HT-29 (cell line): ENCODE data around the gene CDH22. TPM values are rescaled to one million over a fixed set of nuclear protein-coding genes. Genes with fewer than 3 reads are reported as not detected.

Experiments
- DNase-seq: peaks from one replicate; pipeline ENCODE4 v3.0.0-alpha.2; 2015; ENCODE audit warnings: low spot score
- total RNA-seq: library from RNA; depleted of rRNA; stranded (reverse); fragments of >200 nt; shearing (Covaris generic); gene quantifications from 2 replicates; pipeline ENCODE4 v1.2.3, GENCODE V29; 2014

The CDH22 gene
- total RNA-seq, 1 experiment from 2014 or later = not detected

DNA sequence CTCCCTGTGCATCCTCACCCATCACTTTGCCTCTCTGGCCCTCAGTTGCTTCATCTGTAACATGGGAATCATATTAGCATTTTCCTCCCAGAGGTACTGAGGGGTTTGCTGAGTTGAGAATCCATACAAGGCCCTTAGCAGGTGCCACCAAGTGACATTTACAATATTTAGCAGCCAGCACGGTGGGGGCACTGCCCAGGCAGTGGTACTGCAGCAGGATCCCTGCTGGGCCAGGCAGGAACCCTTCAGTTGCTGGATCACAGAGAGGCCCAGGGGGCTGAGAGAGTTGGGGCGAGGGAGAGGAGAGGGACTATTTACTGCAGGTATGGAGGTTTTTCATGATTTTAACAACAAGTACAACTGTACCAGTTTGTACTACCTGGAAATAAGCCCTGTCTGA, 65.9 kb downstream of the CDH22 start:
- no peak for DNase-seq

DNA sequence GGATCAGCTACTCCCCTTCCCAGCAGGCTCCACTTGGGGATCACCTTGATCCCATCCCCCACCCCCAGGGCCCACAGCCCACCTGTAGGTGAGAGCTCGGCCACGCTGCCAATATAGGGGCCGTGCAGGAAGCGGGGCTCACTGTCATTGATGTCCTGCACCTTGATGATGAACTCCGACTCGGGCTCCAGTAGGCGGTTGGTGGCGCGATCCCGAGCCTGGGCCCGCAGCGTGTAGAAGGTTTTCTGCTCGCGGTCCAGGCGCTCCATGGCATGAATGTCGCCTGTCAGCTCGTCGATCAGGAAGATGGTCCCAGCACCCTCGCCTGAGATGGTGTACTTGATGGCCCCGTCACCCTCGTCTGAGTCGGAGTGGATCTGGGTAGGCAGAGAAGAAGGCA, 67.4 kb downstream of the CDH22 start:
- no peak for DNase-seq

DNA sequence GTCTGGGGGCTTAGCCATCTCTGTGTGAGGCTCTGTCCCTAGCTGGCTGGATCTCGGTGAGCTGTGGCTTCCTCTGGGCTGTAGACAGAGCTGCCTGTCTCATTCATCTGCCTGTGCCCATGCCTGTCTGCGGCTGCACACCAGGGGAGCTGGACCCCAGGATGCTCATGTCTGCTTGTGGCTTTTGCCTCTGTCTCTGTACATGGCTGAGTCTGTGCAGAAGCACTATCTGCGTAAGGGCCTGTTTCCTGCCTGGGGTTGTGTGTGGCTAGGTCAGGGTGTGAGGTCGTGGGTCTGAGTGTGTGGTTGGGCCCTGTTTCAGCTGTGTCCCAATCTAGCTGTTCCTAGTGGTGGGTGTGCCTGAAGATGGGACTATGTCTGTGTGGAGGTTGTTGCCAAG, 68.2 kb downstream of the CDH22 start:
- DNase-seq = no peak

DNA sequence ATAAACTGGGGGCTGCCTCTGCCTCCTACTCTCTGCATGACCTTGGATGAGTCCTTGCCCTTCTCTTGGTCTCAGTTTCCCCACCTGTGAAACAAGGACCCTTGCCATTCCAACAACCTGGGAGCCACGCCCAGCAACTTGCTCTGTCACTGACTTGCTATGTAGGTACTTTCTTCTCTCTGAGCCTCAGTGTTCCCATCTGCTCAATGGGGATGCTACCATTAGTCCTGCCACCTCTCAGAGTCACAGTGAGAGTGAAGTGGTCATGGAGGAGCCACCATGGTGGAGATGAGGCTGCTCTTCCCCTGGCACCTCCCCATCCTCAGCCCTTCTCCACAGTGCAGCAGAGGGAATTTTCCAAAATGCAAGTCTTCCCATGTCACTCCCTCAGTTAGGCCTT, 70.6 kb downstream of the CDH22 start:
- DNase-seq = no peak

DNA sequence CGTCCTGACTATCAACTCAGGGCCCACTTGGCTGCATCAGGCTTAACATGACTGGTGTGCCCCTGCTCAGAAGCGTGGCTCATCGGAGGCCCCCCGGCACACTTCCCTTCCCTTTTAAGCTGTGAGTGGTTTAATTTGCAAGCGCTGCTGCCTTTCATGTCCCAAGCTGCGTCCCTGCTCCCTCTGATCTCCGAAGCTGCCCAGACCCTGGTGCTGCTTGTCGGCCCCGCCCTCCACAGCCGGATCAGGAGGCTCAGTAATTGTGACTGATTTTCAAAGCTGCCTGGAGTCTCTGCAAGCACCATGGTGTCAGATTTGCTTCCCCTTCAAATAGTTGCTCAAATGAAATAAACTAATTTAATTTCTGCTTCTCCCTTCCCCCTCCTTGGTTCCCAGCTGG, 71.1 kb downstream of the CDH22 start:
- no peak for DNase-seq

DNA sequence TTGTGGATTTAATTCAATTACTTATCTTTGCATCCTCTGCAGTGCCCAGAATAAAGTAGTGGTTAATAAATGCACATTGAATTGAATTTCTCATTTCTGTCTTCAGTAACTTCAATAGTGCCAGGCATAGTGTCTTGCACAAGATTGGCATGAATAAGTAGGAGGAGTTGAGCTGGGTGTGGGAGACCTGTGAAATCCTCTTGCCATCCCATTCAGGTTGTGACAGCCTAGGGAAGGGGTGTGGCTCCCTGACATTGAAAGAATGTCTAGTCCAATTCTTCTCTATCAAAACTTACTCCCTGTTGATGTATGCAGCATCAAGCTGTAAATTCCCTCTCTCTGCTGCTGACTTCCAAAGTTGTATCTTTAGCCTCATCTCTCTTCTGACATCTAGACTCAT, 73.2 kb downstream of the CDH22 start:
- no peak for DNase-seq

DNA sequence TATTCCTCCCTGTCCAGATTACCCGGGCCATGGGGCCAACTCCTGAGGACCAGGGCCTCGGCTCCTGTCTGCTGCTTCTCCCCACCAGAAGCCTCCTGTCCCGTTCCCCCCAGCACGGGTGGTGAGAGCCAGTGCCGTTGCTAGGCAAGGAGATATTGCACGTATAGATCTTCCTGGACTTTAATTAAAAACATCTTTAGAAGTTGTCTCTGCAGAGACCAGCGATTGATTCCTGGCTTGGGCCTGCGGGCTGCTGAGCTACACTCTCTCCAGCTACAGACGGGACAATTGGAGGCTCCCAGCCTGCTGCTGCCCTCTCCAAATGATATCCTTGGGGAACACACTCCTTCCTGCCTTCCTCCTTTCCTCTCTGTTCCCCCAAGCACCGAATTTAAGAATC, 74.6 kb downstream of the CDH22 start:
- no peak for DNase-seq

DNA sequence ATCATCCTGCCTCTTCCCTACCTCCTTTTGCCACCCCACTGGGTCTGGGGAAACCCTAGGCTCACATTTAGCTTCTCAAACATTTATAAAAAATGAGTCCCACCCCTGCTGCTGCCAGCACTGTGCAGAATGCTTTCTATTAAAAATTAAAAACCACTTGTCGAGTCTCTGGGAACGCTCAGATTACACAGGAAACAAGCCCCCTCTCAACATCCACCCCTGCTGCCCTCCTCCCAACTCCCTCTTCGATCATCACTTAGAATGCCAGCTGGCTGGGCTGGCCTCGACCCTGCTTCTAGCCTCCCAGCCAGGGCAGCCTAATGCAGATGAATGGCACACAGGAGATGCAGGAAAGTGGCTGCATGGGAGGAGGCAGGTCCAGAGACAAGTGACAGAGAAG, 75.8 kb downstream of the CDH22 start:
- no peak for DNase-seq

DNA sequence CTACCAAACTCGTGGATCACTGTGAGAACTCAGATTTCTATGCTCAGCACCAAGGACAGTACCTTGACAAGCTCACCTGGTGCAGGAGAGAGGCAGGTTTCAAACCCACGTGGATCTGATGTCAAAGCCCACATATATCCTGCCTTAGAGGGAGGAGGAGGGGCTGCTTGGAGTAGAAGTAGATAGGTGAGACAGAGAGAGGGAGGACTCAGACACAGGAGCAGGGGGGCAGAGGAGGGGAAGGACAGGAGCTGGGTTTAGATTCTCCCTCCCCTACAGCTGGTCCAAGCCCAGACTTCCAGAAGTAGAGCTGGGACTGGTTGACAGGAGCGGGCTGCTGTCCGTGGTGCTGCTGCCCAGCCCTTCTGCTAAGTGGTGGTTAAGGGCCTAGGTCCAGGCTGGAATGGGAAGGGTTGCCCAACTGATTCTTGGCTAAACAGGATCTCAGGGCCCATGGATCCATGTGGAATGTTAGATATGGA, 77.5 kb downstream of the CDH22 start:
- peak; percentile 78 for DNase-seq

DNA sequence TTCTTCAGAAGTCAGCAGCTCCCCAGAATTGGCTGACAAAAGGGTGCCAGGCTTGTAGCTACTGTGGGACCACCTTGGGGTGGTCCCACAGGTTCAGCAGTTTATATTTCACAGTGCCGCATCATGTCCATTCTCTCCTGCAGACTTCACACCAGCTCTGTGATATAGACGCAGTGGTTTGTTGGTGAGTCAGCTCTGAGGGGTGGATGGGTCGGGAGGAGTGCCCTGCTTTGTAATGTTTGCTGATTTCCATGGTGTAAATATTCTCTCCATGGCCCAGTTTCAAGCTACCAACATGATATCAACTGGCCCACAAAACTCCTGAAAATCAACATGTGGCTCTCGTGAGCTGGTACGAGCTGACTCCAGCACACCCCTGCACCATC, 78.2 kb downstream of the CDH22 start:
- no peak for DNase-seq

DNA sequence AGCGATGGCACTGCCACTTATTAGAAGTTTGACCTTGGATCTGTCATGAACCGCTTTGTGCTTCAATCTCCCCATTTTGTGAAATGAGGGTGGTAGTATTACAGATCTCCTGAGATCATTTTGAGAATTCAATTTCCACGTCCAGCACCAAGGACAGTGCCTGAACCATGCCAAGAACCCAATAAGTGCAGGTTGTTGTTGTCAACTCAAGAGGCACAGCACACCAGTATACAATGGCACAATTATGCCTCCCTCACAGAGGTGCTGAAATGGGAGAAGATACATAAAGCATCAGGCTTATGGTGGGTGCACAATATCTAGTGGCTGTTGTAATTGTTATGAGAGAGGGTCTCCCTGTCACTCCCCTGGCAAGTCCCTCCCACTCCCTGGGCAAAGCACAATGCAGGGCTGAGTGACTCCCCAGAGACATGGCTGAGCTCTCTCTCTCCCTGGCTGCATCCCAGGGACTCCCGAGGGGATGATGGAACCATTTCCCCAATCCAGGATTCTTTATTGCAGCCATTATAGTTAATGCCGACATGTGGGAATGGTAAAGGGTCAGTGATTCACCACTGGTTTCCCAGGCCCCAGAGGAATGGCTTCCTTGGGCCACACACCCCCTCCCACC, 78.7 kb downstream of the CDH22 start:
- no peak for DNase-seq

DNA sequence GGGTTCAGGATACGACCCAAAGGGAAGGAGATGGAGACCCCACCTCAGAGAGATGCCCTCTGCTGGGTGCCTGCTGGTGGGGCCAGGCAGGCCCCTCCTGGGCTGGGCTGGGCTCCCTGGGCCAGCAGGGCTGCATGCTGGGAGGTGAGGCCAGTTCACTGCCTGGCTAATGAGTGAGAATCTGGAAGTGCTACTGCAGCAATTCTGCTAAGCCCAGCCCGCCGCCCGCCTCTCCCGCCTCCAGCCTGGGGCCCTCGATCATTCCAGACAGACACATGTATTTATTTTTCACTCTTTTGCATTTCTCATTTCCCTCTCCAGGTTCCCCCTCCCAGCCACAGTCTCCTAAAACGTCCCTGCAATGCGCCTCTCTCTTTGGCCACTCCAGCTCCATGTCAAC, 79.6 kb downstream of the CDH22 start:
- DNase-seq = no peak

DNA sequence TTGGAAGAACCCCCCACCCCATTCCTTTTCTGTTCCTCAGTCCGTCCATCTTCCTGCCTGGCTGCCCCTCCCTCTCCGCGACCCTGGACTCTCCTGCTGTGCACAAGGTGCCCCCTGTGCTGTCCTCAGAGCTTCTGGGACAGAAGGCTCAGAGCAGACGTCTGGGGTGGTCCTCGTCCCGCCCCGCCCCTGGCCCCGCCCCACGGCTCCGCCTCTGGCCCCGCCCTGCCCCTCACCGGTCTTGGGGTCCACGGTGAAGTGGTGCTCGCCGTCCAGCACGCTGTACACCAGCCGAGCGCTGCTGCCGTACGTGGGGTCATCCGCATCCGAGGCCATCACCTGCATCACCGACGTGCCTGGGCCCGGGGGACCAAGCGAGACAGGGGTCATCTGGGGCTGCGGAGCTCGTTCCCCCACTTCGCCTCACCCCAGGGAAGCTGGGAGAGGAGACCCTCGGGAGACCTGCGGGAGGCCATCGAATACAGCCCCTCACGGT, 81.0 kb downstream of the CDH22 start:
- DNase-seq = no peak

DNA sequence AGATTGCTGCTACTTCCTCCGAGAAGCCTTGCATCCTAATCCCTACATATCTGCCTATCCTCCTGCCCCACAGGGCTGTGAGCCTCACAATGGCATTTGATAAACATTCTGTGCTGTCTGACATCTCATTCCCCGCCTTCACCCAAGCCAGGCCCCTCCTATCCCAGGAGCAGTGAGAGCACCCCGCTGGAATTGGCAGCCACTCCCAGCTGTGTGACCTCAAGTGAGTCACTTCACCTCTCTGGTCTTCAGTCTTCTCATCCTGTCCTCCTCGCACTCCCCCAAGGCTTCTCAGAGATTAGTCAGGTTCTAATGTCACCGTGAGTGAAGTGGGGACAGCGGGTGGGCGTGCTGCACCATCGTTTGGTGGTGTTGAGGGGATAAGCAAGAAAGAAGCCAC, 81.7 kb downstream of the CDH22 start:
- DNase-seq = no peak

DNA sequence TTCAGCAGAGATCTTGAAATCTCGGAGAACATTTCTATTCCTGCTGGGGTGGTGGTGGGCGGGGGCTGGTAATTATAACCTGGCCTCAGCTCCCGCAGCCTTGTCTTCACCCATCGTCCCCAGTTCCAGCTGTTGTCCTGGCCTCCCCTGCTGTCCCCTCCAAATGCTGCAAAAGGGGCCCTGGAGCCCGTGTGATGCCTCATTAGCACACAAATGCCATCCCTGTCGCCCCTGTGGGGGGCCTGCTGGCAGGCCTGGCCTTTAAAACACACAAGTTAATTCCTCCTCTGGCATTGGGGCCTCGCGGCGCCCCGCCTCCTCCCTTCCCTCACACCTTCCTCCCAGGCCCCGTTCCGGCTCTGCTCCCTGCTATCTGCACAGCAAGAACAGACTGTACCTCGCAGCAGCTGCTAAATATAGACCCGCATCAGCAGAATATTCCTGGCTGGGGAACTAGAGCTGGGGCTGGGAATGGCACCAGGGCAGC, 85.7 kb downstream of the CDH22 start:
- no peak for DNase-seq

DNA sequence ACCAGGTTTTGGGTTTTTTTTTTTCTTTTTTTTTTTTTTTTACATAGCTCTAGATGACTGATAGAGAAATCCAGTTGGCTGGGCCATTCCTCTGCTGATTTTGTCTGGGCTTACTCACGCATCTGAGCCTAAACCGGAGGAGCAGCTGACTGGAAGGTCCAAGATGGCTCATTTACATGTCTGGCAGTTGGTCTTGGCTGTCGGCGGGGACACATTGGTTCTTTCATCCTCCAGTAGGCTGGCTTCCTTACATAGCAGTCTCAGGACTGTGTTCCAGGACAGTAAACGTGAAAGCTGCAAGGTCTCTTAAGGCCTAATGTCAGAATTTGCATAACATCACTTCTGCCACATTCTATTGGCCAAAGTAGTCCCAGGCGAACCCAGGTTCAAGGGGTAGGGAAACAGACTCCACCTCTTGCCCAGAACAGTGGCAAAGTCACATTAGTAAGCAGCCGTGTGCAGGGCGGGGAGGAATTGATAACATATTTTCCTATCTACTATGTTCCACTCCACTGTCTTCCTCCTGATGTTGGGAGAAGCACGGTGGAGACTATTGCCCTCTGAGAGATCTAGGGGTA, 87.0 kb downstream of the CDH22 start:
- no peak for DNase-seq

DNA sequence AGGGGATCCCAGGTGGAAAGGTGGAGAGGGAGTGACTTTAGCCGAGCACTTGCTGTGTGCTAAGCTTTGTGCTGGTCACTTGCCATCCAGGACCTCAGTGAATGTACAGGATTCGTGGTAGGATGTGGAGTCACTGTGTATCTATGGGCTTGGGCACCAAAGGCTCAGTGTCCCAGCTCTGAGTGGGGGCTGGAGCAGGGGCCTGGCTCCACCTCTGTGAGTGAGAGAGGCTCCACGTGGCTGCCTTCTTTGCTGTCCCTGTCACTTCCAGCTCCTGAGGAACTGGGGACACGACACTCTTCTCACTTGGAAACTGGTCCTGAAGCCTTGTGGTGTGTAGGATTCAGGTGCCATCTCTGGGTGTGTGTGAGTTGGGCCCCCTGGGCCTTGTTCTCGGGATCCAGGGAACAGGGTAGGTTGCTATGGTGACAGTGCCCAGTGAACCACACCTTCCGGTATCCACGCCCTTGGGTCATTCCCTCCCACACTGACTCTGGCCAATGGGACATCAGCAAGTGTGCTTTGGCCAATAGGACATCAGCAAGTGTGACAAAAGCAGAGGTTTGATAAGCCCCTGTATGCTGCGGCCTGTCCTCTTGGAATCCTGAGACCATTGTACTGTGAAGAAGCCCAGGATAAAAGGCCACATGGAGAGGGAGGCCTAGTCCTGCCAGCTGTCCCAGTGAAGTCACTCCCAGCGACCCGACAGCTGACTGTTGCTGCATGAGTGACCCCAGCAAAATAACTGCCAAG, 87.7 kb downstream of the CDH22 start:
- DNase-seq = no peak

DNA sequence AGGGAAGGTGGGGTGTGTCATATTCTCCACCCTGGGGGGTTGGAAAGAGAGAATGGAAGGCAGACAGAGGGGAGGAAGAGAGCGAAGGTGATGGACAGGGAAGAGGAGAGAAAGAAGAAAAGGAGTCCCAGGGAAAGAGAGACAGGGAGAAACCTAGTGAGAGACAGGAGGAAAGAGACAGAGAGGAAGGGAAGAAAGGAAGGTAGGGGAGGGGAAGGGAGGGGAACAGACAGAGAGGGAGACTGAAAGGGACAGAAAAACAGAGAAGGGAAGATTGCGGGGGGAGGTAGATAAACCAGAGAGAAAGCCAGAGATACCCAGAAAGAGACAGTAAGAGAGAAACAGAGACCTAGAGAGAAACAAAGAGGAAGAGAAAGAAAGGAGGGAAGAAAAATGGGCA, 88.4 kb downstream of the CDH22 start:
- no peak for DNase-seq

DNA sequence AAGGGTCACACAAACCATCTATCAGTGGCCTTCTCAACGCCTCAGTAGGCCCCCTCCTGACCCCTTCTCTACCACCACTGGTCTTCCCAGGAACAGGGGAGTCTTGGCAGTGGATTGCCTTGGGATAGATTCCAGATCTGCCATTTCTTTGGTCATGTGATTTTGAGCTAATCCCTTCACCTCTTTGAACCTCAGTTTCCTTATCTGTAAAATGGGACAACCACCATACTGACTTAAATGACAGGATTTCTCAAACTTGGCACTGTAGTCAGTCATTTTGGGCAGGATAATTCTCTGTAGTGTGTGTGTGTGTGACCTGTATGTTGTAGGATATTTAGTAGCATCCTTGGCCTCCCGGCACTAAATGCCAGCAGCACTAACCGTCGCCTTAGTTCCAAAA, 89.1 kb downstream of the CDH22 start:
- DNase-seq = no peak

DNA sequence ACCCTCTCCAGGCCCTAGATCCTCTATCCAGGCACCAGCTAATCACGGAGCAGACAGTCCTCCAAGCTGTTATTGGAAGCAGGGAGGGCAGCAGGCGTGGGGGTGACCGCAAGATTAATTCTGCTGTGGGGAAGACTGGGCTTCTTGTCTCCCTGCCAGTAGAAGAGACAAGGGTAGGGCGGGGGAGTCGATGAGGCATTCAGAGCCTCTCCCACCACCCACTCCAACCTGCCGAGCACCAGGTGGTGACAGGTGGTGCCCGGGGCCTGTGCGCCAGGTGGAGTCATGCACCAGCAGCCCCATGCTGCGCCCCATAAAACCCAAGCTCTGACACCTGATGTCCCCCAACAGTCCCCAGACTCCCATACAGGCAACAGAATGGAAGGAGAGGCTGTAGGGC, 89.6 kb downstream of the CDH22 start:
- DNase-seq = no peak

DNA sequence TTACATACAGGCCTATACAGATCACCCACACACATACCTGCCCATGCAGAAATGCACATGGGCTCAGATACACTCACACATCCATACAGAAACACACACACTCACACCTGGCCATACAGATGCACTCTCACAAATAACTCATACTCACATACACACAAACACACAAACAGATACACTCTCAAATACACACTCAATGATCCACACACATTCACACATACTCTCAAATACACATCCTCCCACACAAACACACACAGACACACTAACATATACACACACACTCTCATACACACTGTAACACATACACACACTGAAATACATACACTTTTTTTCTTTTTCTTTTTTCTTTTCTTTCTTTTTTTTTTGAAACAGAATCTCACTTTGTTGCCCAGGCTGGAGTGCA, 90.7 kb downstream of the CDH22 start:
- no peak for DNase-seq

DNA sequence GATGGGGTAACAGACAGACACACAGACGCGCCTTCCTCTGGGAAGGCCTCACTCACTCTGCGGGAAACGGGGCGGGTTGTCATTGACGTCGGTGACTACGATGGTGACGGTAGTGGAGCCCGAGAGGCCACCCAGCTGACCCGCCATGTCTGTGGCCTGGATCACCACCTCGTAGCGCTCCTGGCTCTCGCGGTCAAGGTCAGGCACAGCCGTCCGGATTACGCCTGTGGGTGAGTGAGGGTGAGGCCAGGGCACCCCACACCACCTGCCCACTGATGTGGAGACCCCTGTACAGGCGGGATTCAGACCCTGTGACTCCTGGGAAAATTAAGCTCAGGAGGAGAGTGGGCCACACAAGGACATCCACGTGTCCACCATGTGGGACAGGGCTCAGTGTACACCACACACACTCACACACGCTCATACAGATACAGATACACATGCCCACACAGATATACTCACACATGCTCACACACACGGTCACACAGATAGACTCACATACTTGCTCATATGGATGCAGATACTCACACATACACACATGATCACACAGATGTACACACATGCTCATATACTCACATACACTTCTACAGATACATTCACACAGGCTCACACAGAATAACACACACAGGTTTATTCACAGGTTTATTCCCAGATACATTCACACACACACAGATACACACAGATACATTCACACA, 91.4 kb downstream of the CDH22 start:
- no peak for DNase-seq
